ENCODE measurements around the gene CXCL16. TPM values are rescaled to one million over a fixed set of nuclear protein-coding genes. Genes with fewer than 3 reads are reported as not detected.
A peak's percentile ranks its signal among the peaks of the same experiment; 100 is the strongest.

CXCL16 gene
- total RNA-seq, 2 donors from 2014 or later: 2.2 to 4.3 TPM

DNA sequence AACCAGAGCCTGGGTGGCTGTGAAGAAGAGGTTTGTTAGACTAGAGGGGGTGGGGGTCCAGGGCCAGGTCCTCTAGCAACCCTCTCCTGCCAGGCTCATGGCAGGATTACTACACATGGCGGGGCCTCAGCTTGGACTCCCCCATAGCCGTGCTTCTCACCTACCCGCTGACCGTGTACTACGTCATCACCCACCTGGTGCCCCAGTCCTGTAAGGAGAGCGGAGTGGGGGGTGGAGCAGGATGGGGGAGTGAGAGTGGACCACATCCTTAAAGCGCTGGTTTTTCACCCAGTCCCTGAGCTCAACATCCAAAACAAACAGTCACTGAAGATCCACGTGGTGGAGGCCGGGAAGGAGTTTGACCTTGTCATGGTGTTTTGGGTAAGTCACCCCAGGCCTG lies 4.2 kb upstream of the CXCL16 start:
- peaks cover 0 to 1% of the 10 kb centered on the region in 2 donors for H3K36me3 Mint-ChIP-seq (ENCODE audit: insufficient read depth in 2 of 2)
- H3K9me3 Mint-ChIP-seq: no peaks in the 10 kb centered on the region
- ATAC-seq (replicated peaks in 1 of 2) (no peak), DNase-seq (no peak)
- peaks cover 22% of the 10 kb centered on the region for H3K27me3 Mint-ChIP-seq (ENCODE audit: low read depth)
- H3K27ac Mint-ChIP-seq: no peak overlapping the region
- peaks cover 26% of the 10 kb centered on the region for H3K4me1 Mint-ChIP-seq (ENCODE audit: low read depth)
- no peak overlapping the region for H3K4me3 Mint-ChIP-seq

DNA sequence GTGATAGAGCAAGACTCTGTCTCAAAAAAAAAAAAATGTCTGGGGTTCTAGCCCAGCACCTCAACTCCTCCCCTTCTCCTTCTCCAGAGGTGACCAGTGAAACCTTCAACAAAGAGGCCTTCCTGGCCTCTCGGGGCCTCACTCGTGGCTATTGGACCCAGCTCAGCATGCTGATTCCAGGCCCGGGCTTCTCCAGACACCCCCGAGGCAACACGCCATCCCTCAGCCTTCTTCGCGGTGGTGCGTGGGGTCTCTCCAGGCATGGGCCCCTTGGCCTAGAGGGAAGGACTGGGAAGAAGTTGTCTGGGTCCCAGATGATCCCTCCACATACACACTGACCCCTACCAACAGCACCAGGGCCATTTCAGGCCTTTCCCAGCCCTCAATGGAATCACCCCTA lies 3.5 kb upstream of the CXCL16 start:
- DNase-seq (no peak), ATAC-seq (replicated peaks in 1 of 2) (no peak)
- Mint-ChIP-seq H3K27ac (no peak overlapping the region), H3K36me3 (ENCODE audit: insufficient read depth in 2 of 2) (peaks cover 0 to 1% of the 10 kb centered on the region in 2 donors), H3K27me3 (ENCODE audit: low read depth) (peaks cover 29% of the 10 kb centered on the region), H3K9me3 (no peaks in the 10 kb centered on the region), H3K4me1 (ENCODE audit: low read depth) (peaks cover 29% of the 10 kb centered on the region), H3K4me3 (no peak overlapping the region)

DNA sequence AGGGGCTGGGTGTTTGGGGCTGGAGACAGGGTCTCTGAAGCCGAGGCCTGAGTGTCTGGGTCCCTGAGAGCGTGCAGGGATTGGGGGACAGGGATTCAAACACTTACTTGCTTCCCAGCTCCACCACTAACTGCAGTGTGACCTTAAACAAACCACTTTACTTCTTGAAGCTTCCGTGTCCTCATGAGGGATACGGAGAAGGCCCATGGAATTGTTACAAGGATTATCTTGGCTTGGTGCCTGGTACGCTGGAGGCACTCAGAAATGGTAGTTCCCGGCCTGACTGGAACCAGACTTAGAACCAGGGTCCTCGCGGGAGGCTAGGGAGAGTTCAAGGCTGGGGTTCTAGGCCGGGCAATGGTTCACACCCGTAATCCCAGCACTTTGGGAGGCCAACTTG lies 2.9 kb upstream of the CXCL16 start:
- Mint-ChIP-seq H3K9me3 (no peaks in the 10 kb centered on the region), H3K4me3 (no peak overlapping the region), H3K27ac (no peak overlapping the region), H3K36me3 (ENCODE audit: insufficient read depth in 2 of 2) (peaks cover 0 to 1% of the 10 kb centered on the region in 2 donors), H3K27me3 (ENCODE audit: low read depth) (peaks cover 33% of the 10 kb centered on the region), H3K4me1 (ENCODE audit: low read depth) (peaks cover 24% of the 10 kb centered on the region)
- ATAC-seq (replicated peaks in 1 of 2) (no peak), DNase-seq (no peak)

- Mint-ChIP-seq H3K4me3 (no peak overlapping the region), H3K36me3 (ENCODE audit: insufficient read depth in 2 of 2) (peaks cover 0 to 1% of the 10 kb centered on the region in 2 donors), H3K27ac (no peak overlapping the region), H3K9me3 (no peaks in the 10 kb centered on the region), H3K4me1 (ENCODE audit: low read depth) (peaks cover 22% of the 10 kb centered on the region), H3K27me3 (ENCODE audit: low read depth) (peaks cover 33% of the 10 kb centered on the region)
- DNase-seq (no peak), ATAC-seq (replicated peaks in 1 of 2) (no peak)
Observed at GRCh38 chr17:4742133-4742532, 2.4 kb upstream of the CXCL16 start.

- Mint-ChIP-seq H3K9me3 (no peaks in the 10 kb centered on the region), H3K27me3 (ENCODE audit: low read depth) (peaks cover 33% of the 10 kb centered on the region), H3K4me3 (peak overlapping the region in 1 of 2 donors; percentile 31), H3K36me3 (ENCODE audit: insufficient read depth in 2 of 2) (peaks cover 0 to 1% of the 10 kb centered on the region in 2 donors), H3K27ac (peak overlapping the region; percentile 6), H3K4me1 (ENCODE audit: low read depth) (peaks cover 18% of the 10 kb centered on the region)
- DNase-seq (no peak), ATAC-seq (replicated peaks in 1 of 2) (no peak)
Observed at GRCh38 chr17:4741544-4741943, 1.8 kb upstream of the CXCL16 start.

GRCh38 chr17:4740584-4740983 lies 856 bp upstream of the CXCL16 start:
- H3K4me1 Mint-ChIP-seq (ENCODE audit: low read depth): peaks cover 25% of the 10 kb centered on the region
- H3K9me3 Mint-ChIP-seq: no peaks in the 10 kb centered on the region
- H3K27ac Mint-ChIP-seq: no peak overlapping the region
- peaks cover 33% of the 10 kb centered on the region for H3K27me3 Mint-ChIP-seq (ENCODE audit: low read depth)
- DNase-seq: no peak
- peak overlapping the region; percentile 72 to 76 for H3K4me3 Mint-ChIP-seq
- no peak for ATAC-seq (replicated peaks in 1 of 2)
- H3K36me3 Mint-ChIP-seq (ENCODE audit: insufficient read depth in 2 of 2): peaks cover 0 to 1% of the 10 kb centered on the region in 2 donors

GRCh38 chr17:4740025-4740351 lies 260 bp upstream of the CXCL16 start:
- Mint-ChIP-seq H3K9me3 (no peaks in the 10 kb centered on the region), H3K36me3 (ENCODE audit: insufficient read depth in 2 of 2) (peaks cover 0 to 1% of the 10 kb centered on the region in 2 donors), H3K27me3 (ENCODE audit: low read depth) (peaks cover 33% of the 10 kb centered on the region), H3K4me1 (ENCODE audit: low read depth) (peaks cover 25% of the 10 kb centered on the region), H3K27ac (no peak overlapping the region), H3K4me3 (peak overlapping the region; percentile 72 to 76)
- no peak for ATAC-seq (replicated peaks in 1 of 2)
- no peak for DNase-seq

DNA sequence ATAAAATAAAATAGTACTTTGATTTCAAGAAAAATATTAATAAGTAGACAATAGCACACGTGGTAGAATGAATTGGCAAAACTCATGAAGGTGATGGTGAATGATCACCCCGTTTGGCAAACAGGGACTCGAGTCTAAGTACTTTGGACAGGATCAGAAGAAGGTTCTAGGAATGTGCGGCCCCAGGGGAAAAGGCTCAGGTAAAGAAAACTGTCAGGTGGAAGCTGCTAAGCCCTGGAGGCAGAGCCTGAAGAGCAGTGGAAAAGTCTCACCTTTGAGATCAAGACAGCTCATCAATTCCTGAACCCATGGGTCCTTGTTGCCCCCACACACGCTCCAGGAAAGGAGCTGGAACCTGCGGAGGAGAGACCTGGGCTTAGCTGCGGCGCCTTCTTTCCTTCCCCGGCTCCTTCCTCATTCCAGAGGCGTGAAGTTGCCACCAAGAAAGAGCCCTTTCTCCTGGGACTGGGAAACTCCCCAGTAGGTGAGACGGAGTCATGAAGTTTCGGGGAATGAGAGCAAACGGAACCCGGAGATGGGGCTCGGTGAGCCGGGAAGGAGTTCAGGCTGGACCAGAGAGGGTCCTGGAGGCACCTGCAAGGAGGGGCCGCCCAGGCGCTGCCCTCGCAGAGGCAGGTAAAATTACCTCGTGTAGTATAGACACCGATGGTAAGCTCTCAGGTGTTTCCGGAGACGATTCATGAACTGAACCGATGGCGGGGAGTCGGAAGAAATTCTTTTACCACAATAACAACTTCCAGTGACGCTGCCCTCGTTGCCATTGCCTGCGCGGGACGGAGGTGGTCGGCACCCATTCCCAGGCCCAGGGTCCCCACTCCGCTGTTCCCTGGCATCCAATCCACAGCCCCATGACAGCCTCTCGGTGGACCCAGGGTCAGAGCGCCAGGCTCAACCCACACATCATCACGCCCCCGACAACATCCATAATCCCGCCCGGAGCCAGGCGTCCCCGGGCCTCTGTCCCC lies 1.3 kb downstream of the CXCL16 start:
- no peak for DNase-seq
- Mint-ChIP-seq H3K27ac (peak overlapping the region; percentile 52), H3K4me1 (ENCODE audit: low read depth) (peaks cover 28% of the 10 kb centered on the region), H3K9me3 (no peaks in the 10 kb centered on the region), H3K4me3 (peak overlapping the region; percentile 77 to 87), H3K27me3 (ENCODE audit: low read depth) (peaks cover 33% of the 10 kb centered on the region), H3K36me3 (ENCODE audit: insufficient read depth in 2 of 2) (peaks cover 0 to 1% of the 10 kb centered on the region in 2 donors)
- peak in 1 of 2 donors; percentile 25 for ATAC-seq (replicated peaks in 1 of 2)

GRCh38 chr17:4735876-4736651 lies 3.7 kb downstream of the CXCL16 start:
- Mint-ChIP-seq H3K27ac (no peak overlapping the region), H3K4me3 (no peak overlapping the region), H3K27me3 (ENCODE audit: low read depth) (peaks cover 24% of the 10 kb centered on the region), H3K36me3 (ENCODE audit: insufficient read depth in 2 of 2) (peaks cover 2 to 3% of the 10 kb centered on the region in 2 donors), H3K4me1 (ENCODE audit: low read depth) (peaks cover 46% of the 10 kb centered on the region), H3K9me3 (no peaks in the 10 kb centered on the region)
- DNase-seq (no peak), ATAC-seq (replicated peaks in 1 of 2) (no peak)

- peaks cover 13% of the 10 kb centered on the region for H3K27me3 Mint-ChIP-seq (ENCODE audit: low read depth)
- H3K9me3 Mint-ChIP-seq: no peaks in the 10 kb centered on the region
- ATAC-seq (replicated peaks in 1 of 2): no peak
- no peak overlapping the region for H3K27ac Mint-ChIP-seq
- H3K4me1 Mint-ChIP-seq (ENCODE audit: low read depth): peaks cover 50% of the 10 kb centered on the region
- H3K36me3 Mint-ChIP-seq (ENCODE audit: insufficient read depth in 2 of 2): peaks cover 2% of the 10 kb centered on the region in 2 donors
- H3K4me3 Mint-ChIP-seq: no peak overlapping the region
- DNase-seq: no peak
Observed at GRCh38 chr17:4734857-4735475, 4.8 kb downstream of the CXCL16 start.

DNA sequence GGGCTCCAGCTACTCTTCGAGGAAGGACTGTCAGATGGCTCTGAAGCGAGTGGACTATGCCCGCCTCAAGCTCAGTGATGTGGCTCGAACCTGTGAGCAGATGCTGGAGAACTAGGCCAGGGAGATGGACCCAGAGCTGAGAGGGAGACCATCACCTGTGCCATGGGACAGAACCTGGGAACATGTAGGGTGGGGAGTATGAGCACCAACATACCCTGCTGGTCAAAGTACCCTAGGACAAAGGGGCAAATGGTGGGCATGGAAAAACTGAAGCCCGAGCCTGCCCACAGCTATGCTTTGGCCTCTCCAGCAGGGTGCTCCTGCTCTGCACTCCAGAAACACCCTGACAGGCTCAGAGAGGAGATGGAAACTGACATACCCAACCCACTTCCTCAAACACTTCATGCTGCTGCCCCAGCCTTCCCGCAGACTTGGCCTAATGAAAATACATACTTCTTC lies 6.6 kb downstream of the CXCL16 start:
- H3K4me1 Mint-ChIP-seq (ENCODE audit: low read depth): peaks cover 55% of the 10 kb centered on the region
- H3K36me3 Mint-ChIP-seq (ENCODE audit: insufficient read depth in 2 of 2): peaks cover 2% of the 10 kb centered on the region in 2 donors
- no peaks in the 10 kb centered on the region for H3K9me3 Mint-ChIP-seq
- H3K4me3 Mint-ChIP-seq: peak overlapping the region in 1 of 2 donors; percentile 20
- H3K27ac Mint-ChIP-seq: no peak overlapping the region
- ATAC-seq (replicated peaks in 1 of 2) (no peak), DNase-seq (no peak)
- H3K27me3 Mint-ChIP-seq (ENCODE audit: low read depth): peaks cover 3% of the 10 kb centered on the region

DNA sequence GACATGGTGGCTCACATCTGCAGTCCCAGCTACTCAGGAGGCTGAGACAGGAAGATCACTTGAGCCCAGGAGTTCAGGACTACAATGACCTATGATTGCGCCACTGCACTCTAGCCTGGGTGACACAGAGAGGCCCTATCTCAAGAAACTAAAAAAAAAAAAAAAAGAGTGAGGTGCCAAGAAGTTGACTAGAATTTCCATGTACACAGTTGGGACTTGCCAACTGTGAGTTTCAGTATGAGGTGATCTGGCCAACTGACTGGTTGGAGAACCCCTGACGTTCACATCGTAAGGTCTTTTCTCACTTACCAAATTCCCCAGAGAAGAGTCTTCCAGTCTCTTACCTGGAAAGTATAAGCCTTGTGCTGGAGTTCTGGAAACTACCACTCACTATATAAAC lies 11.6 kb downstream of the CXCL16 start:
- no peaks in the 10 kb centered on the region for H3K9me3 Mint-ChIP-seq
- H3K4me1 Mint-ChIP-seq (ENCODE audit: low read depth): peaks cover 57% of the 10 kb centered on the region
- ATAC-seq (replicated peaks in 1 of 2) (peak; percentile 44 to 61), DNase-seq (peak; percentile 48 to 51)
- H3K27ac Mint-ChIP-seq: peak overlapping the region; percentile 97
- peak overlapping the region; percentile 77 to 92 for H3K4me3 Mint-ChIP-seq
- peaks cover 2% of the 10 kb centered on the region in 2 donors for H3K36me3 Mint-ChIP-seq (ENCODE audit: insufficient read depth in 2 of 2)
- H3K27me3 Mint-ChIP-seq (ENCODE audit: low read depth): no peaks in the 10 kb centered on the region
